Activated naive CD8-positive, alpha-beta T cell treated with anti-CD3 and anti-CD28 coated beads for 36 hours (primary cell): ENCODE results near the gene TCF23. TPM values are rescaled to one million over a fixed set of nuclear protein-coding genes. Genes with fewer than 3 reads are reported as not detected.
"Not testable (repeated sequence)": the region's sequence is repeated elsewhere in the genome, so short reads cannot be mapped to it uniquely, and the experiment has no call there.

Experiments used
- DNase-seq: peaks from one replicate; pipeline ENCODE4 v3.0.0; 2021
- H3K27ac Mint-ChIP-seq: one replicate; pipeline ENCODE4 v1.8.0; 2022; ENCODE audit warnings: mild to moderate bottlenecking, moderate library complexity, mixed read lengths
- H3K27me3 Mint-ChIP-seq: one replicate; pipeline ENCODE4 v1.8.0; 2022; ENCODE audit warnings: mild to moderate bottlenecking, mixed read lengths
- H3K36me3 Mint-ChIP-seq: one replicate; pipeline ENCODE4 v1.8.0; 2021; ENCODE audit warnings: mild to moderate bottlenecking, mixed read lengths
- H3K4me1 Mint-ChIP-seq: one replicate; pipeline ENCODE4 v1.8.0; 2021; ENCODE audit warnings: mixed read lengths
- H3K4me3 Mint-ChIP-seq: one replicate; pipeline ENCODE4 v1.8.0; 2022; ENCODE audit warnings: mild to moderate bottlenecking, moderate library complexity, mixed read lengths
- H3K9me3 Mint-ChIP-seq: one replicate; pipeline ENCODE4 v1.8.0; 2022; ENCODE audit warnings: mixed read lengths
- total RNA-seq, 2 experiments: library from RNA; stranded (reverse); gene quantifications; one replicate each; pipeline ENCODE4 v1.2.3, GENCODE V29; 2021

Gene TCF23
- total RNA-seq, 2 experiments from 2014 or later, result not detected

DNA sequence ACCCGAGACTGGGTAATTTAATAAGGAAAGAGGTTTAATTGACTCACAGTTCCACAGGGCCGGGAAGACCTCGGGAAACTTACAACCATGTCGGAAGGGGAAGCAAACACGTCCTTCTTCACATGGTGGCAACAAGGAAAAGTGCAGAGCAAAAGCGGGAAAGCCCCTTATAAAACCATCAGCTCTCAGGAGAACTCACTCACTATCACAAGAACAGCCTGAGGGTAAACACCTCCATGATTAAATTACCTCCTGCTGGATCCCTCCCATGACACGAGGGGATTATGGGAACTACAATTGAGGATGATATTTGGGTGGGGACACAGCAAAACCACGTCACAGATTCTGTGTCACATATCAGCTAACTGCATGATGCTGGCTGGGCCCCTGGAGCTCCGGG lies 11.4 kb downstream of the TCF23 start:
- no peaks in the 10 kb centered on the region for H3K27me3 Mint-ChIP-seq
- no peak for DNase-seq
- H3K9me3 Mint-ChIP-seq, result no peaks in the 10 kb centered on the region
- H3K4me1 Mint-ChIP-seq, result no peaks in the 10 kb centered on the region
- H3K27ac Mint-ChIP-seq, result no peak overlapping the region
- no peak overlapping the region for H3K4me3 Mint-ChIP-seq
- no peaks in the 10 kb centered on the region for H3K36me3 Mint-ChIP-seq

DNA sequence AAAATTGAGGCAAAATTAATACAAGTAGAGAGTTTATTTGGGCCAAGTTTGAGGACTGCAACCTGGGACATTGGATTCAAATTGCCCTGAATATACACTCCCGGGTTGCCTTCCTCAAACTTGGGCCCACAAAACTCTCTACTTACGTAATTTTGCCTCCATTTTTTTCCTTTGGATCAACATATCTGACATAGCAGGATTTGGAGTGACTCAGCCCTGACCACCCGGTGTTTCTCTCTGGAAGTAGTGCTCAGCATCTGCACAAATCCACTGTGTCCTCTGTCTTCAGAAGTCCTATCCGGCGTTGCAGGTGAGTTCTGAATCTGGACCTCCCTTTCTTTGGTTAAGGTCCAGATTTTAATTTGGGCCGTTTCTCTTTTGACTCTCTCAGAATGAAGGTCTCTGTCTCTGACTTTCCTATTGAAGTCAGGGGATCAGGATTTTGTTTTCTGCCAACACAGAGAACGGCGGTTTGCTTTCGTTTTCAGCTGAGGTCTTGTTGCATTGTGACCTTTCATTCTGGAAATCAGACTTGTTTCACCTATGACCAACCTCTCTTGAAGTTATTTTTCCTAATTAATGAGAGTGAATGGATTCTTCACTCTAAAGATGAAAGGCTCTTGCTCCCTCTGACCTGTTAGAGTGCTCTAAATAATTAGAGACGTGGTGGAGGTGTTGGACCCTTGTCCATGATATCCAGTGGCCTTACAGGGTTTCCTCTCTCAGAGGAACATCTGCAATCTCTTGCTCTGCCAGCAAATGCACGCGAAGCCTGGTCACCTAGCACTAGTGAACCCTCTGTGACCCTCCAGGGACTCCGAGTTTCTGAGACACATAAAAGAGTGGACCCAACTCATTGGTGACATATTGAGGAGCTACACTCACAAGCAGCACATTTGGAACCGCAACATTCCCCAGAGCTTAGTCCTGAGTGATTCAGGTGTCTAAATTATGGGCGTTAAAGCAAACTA lies 13.6 kb downstream of the TCF23 start:
- H3K27me3 Mint-ChIP-seq, result no peaks in the 10 kb centered on the region
- no peak overlapping the region for H3K4me3 Mint-ChIP-seq
- H3K9me3 Mint-ChIP-seq, result no peaks in the 10 kb centered on the region
- DNase-seq, result no peak
- no peaks in the 10 kb centered on the region for H3K4me1 Mint-ChIP-seq
- H3K27ac Mint-ChIP-seq, result no peak overlapping the region
- no peaks in the 10 kb centered on the region for H3K36me3 Mint-ChIP-seq

DNA sequence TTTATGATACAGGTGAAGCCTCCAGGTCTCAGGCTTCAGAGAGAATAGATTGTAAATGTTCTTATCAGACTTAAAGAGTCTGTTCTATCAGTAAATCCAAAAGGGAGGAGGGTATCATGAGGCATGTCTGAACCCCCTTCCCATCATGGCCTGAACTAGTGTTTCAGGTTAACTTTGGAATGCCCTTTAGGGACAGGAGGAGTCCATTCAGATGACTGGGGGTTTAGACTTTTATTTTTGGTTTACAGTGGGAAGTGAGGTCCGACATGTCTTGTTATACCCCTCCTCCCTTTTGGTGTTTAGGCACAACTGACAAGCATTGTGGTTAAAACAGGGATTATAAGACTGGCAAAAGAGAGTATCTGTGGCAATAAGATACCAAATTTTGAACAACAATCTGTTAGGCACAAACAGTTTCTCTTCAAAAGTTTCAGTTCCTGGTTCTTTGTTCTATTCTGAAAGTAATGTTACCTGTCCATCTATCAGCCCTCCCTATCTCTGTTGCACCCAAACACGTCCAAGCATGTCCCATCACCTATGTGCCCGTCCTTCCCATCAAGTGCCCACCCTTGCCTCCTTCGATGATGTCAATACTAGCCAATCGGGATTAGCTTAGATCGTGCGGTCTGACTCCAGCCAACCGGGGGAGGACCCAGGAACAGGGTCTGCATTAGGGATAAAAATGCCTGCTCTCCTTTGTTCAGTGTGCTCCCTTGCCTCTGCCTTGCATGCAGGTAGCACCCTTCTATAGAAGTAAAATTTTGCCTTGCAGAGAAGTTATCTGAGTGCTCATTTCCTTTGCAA lies 16.4 kb downstream of the TCF23 start:
- Mint-ChIP-seq H3K27me3 (no peaks in the 10 kb centered on the region), H3K36me3 (no peaks in the 10 kb centered on the region), H3K27ac (no peak overlapping the region), H3K4me1 (peaks cover 2% of the 10 kb centered on the region), H3K9me3 (no peaks in the 10 kb centered on the region), H3K4me3 (no peak overlapping the region)
- DNase-seq, result no peak

GRCh38 chr2:27170581-27171337 lies 22.0 kb downstream of the TCF23 start:
- Mint-ChIP-seq H3K27ac (no peak overlapping the region), H3K36me3 (no peaks in the 10 kb centered on the region), H3K4me3 (no peak overlapping the region), H3K27me3 (no peaks in the 10 kb centered on the region), H3K9me3 (no peaks in the 10 kb centered on the region), H3K4me1 (peaks cover 2% of the 10 kb centered on the region)
- no peak for DNase-seq

DNA sequence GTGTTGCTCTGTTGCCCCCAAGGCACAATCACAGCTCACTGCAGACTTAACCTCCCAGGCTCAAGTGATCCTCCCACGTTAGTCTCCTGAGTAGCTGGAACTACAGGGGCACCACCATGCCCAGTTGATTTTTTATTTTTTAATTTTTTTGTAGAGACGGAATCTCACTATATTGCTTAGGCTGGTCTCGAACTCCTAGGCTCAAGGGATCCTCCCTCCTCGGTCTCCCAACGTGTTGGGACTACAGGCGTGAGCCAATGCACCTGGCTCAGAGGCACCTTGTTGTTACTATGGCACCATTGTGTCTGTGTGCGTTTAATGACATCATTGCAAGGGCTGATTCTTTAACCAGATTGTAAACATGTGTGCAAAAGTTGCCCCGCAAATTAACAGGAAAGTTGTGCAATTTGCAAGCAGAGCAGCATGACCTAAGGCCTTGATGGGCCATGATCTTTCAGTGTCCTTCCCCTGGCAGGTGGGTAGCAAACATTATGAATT lies 22.6 kb downstream of the TCF23 start:
- H3K27me3 Mint-ChIP-seq, result peaks cover 2% of the 10 kb centered on the region
- H3K36me3 Mint-ChIP-seq, result no peaks in the 10 kb centered on the region
- peaks cover 2% of the 10 kb centered on the region for H3K4me1 Mint-ChIP-seq
- H3K27ac Mint-ChIP-seq, result no peak overlapping the region
- DNase-seq, result no peak
- H3K9me3 Mint-ChIP-seq, result no peaks in the 10 kb centered on the region
- H3K4me3 Mint-ChIP-seq, result no peak overlapping the region

GRCh38 chr2:27174638-27175037 lies 25.8 kb downstream of the TCF23 start:
- H3K36me3 Mint-ChIP-seq, result no peaks in the 10 kb centered on the region
- H3K9me3 Mint-ChIP-seq, result no peaks in the 10 kb centered on the region
- H3K4me3 Mint-ChIP-seq, result no peak overlapping the region
- H3K27ac Mint-ChIP-seq, result no peak overlapping the region
- peaks cover 20% of the 10 kb centered on the region for H3K27me3 Mint-ChIP-seq
- DNase-seq, result no peak
- peaks cover 2% of the 10 kb centered on the region for H3K4me1 Mint-ChIP-seq

DNA sequence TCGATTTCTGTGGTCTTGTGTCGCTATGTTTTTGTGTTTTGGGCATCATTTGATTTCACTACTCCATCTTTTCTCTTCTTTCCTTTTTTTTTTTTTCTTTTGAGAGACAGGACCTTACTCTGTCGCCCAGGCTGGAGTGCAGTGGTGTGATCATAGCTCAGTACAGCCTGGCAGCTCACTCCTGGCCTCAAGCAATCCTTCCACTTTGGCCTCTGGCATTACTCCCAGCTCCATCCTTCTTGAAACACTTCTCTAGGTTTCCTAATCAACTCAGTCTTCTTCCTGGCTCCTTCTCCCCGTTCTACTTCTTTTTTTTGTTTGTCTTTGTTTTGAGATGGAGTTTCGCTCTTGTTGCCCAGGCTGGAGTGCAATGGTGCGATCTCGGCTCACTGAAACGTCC lies 26.5 kb downstream of the TCF23 start:
- H3K4me1 Mint-ChIP-seq, result no peaks in the 10 kb centered on the region
- no peaks in the 10 kb centered on the region for H3K9me3 Mint-ChIP-seq
- H3K36me3 Mint-ChIP-seq, result no peaks in the 10 kb centered on the region
- no peak overlapping the region for H3K4me3 Mint-ChIP-seq
- H3K27me3 Mint-ChIP-seq, result peaks cover 22% of the 10 kb centered on the region
- DNase-seq, result no peak
- no peak overlapping the region for H3K27ac Mint-ChIP-seq

- not testable (repeated sequence) for H3K4me3 Mint-ChIP-seq, H3K27ac Mint-ChIP-seq, H3K9me3 Mint-ChIP-seq, H3K4me1 Mint-ChIP-seq, H3K36me3 Mint-ChIP-seq, DNase-seq
- peaks cover 24% of the 10 kb centered on the region for H3K27me3 Mint-ChIP-seq
Observed at GRCh38 chr2:27175781-27176180, 27.0 kb downstream of the TCF23 start.

GRCh38 chr2:27177441-27178351 lies 28.9 kb downstream of the TCF23 start:
- H3K27me3 Mint-ChIP-seq, result peaks cover 30% of the 10 kb centered on the region
- H3K4me3 Mint-ChIP-seq, result no peak overlapping the region
- H3K36me3 Mint-ChIP-seq, result no peaks in the 10 kb centered on the region
- DNase-seq, result no peak
- no peaks in the 10 kb centered on the region for H3K9me3 Mint-ChIP-seq
- no peak overlapping the region for H3K27ac Mint-ChIP-seq
- H3K4me1 Mint-ChIP-seq, result no peaks in the 10 kb centered on the region

DNA sequence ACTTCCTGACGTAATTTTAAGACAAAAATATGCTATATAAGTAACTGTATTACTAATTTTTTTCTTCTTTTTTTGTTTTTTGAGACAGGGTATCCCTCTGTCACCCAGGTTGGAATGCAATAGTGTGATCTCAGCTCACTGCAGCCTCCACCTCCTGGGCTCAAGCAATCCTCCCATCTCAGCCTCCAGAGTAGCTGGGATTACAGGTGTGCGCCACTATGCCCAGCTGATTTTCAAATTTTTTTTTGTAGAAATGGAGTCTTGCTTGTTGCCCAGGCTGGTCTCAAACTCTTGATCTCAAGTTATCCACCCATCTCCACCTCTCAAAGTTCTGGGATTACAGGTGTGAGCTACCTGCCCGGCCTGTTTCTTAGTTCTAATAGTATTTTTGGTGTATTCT lies 29.7 kb downstream of the TCF23 start:
- no peaks in the 10 kb centered on the region for H3K9me3 Mint-ChIP-seq
- peaks cover 31% of the 10 kb centered on the region for H3K27me3 Mint-ChIP-seq
- H3K4me3 Mint-ChIP-seq, result no peak overlapping the region
- no peaks in the 10 kb centered on the region for H3K4me1 Mint-ChIP-seq
- no peak for DNase-seq
- no peak overlapping the region for H3K27ac Mint-ChIP-seq
- no peaks in the 10 kb centered on the region for H3K36me3 Mint-ChIP-seq

GRCh38 chr2:27179344-27180000 lies 30.7 kb downstream of the TCF23 start:
- no peak for DNase-seq
- no peak overlapping the region for H3K27ac Mint-ChIP-seq
- no peaks in the 10 kb centered on the region for H3K4me1 Mint-ChIP-seq
- no peak overlapping the region for H3K4me3 Mint-ChIP-seq
- H3K36me3 Mint-ChIP-seq, result no peaks in the 10 kb centered on the region
- H3K27me3 Mint-ChIP-seq, result peaks cover 35% of the 10 kb centered on the region
- H3K9me3 Mint-ChIP-seq, result no peaks in the 10 kb centered on the region

GRCh38 chr2:27182346-27182745 lies 33.5 kb downstream of the TCF23 start:
- peaks cover 36% of the 10 kb centered on the region for H3K27me3 Mint-ChIP-seq

DNA sequence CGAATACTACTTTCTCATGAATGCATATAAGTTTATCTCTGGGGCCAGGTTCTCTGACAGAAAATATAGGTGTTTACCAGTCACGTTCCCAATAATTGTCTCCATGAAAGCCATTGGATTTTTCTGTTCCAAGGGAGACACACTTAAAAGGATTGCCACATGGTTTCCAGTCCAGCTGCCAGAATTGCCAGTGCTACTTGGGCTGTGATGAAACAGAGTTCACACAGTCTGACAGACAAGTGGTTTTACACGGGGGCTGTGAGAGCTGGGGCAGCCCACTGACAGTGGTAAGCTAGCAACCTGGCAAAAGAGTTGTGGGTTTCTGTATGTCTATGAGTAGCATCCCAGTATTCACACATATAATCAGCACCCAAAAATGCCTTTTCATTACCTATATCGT lies 35.3 kb downstream of the TCF23 start:
- Mint-ChIP-seq H3K4me1 (no peaks in the 10 kb centered on the region), H3K4me3 (no peak overlapping the region), H3K36me3 (no peaks in the 10 kb centered on the region), H3K27ac (no peak overlapping the region), H3K9me3 (no peaks in the 10 kb centered on the region), H3K27me3 (peaks cover 28% of the 10 kb centered on the region)
- DNase-seq, result no peak

More at GRCh38 chr2:27182346-27182745, 33.5 kb downstream of the TCF23 start:
- Mint-ChIP-seq H3K4me3 (no peak overlapping the region), H3K9me3 (no peaks in the 10 kb centered on the region), H3K27ac (no peak overlapping the region), H3K36me3 (no peaks in the 10 kb centered on the region), H3K4me1 (no peaks in the 10 kb centered on the region)
- no peak for DNase-seq
